Neural progenitor cell (in vitro differentiated cells): ENCODE measurements around the gene LIN9. TPM values are rescaled to one million over a fixed set of nuclear protein-coding genes. Genes with fewer than 3 reads are reported as not detected.
A peak's percentile ranks its signal among the peaks of the same experiment; 100 is the strongest.
"Not testable (repeated sequence)": the region's sequence is repeated elsewhere in the genome, so short reads cannot be mapped to it uniquely, and the experiment has no call there.

Experiments
- DNase-seq: peaks from one replicate; pipeline ENCODE4 v3.0.0-alpha.2; 2016; ENCODE audit warnings: low spot score
- H2AFZ ChIP-seq: fragments of 200-600 bp; sonication (generic); replicated peaks from 2 replicates; pipeline ENCODE4 v1.6.1; 2016; ENCODE audit warnings: antibody characterized with exemption
- H3F3A ChIP-seq: fragments of 200-600 bp; sonication (generic); 2 replicates; pipeline ENCODE4 v1.6.1; 2016; ENCODE audit warnings: antibody characterized with exemption, low read depth
- H3K27ac ChIP-seq: fragments of 200-600 bp; sonication (generic); 2 replicates; pipeline ENCODE4 v1.5.1; 2016; ENCODE audit warnings: mild to moderate bottlenecking
- H3K27me3 ChIP-seq: fragments of 200-600 bp; sonication (generic); 2 replicates; pipeline ENCODE4 v1.6.1; 2016; ENCODE audit warnings: mild to moderate bottlenecking, moderate library complexity
- H3K36me3 ChIP-seq: fragments of 200-600 bp; sonication (generic); 2 replicates; pipeline ENCODE4 v1.5.1; 2016
- H3K4me1 ChIP-seq: fragments of 200-600 bp; sonication (generic); 2 replicates; pipeline ENCODE4 v1.6.1; 2016; ENCODE audit warnings: mixed run types
- H3K4me2 ChIP-seq: fragments of 200-600 bp; sonication (generic); 2 replicates; pipeline ENCODE4 v1.6.1; 2016
- H3K4me3 ChIP-seq: fragments of 200-600 bp; sonication (generic); 2 replicates; pipeline ENCODE4 v1.5.1; 2016
- H3K79me2 ChIP-seq: fragments of 200-600 bp; sonication (generic); 2 replicates; pipeline ENCODE4 v1.6.1; 2016; ENCODE audit warnings: low read depth
- H3K9ac ChIP-seq: fragments of 200-600 bp; sonication (generic); 2 replicates; pipeline ENCODE4 v1.6.1; 2016
- H3K9me3 ChIP-seq: fragments of 200-600 bp; sonication (generic); 2 replicates; pipeline ENCODE4 v1.5.1; 2016; ENCODE audit warnings: low read depth
- H4K20me1 ChIP-seq: fragments of 200-600 bp; sonication (generic); 2 replicates; pipeline ENCODE4 v1.6.1; 2016; ENCODE audit warnings: low read depth
- H3K27ac Mint-ChIP-seq: 3 replicates; pipeline ENCODE4 v1.8.0; 2021; ENCODE audit warnings: mixed read lengths
- H3K27me3 Mint-ChIP-seq: 2 replicates; pipeline ENCODE4 v1.8.0; 2022; ENCODE audit warnings: low read depth, mild to moderate bottlenecking, inconsistent platforms, moderate library complexity, mixed read lengths; ENCODE audit not compliant: insufficient read depth
- H3K36me3 Mint-ChIP-seq: 3 replicates; pipeline ENCODE4 v1.8.0; 2021; ENCODE audit warnings: mixed read lengths
- H3K4me1 Mint-ChIP-seq: 3 replicates; pipeline ENCODE4 v1.8.0; 2021; ENCODE audit warnings: mixed read lengths
- H3K4me3 Mint-ChIP-seq: 3 replicates; pipeline ENCODE4 v1.8.0; 2021; ENCODE audit warnings: mild to moderate bottlenecking, moderate library complexity, mixed read lengths
- H3K9me3 Mint-ChIP-seq: 3 replicates; pipeline ENCODE4 v1.8.0; 2020; ENCODE audit warnings: mixed read lengths
- EZH2 ChIP-seq: fragments of 200-600 bp; sonication (generic); IDR thresholded peaks from 2 replicates; pipeline ENCODE4 v1.6.1; 2017; ENCODE audit warnings: antibody characterized with exemption, mild to moderate bottlenecking, moderate library complexity
- EZH2phosphoT487 ChIP-seq: fragments of 200-600 bp; sonication (generic); IDR thresholded peaks from 2 replicates; pipeline ENCODE4 v1.6.1; 2017; ENCODE audit warnings: antibody characterized with exemption
- total RNA-seq: library from RNA; depleted of rRNA; stranded (reverse); fragments of >200 nt; gene quantifications from 2 replicates; pipeline ENCODE4 v1.2.3, GENCODE V29; 2015; ENCODE audit warnings: low replicate concordance
- TF ChIP-seq, protein P1 (sequence below): fragments of 200-600 bp; sonication (generic); IDR thresholded peaks from 2 replicates; pipeline ENCODE4 v1.5.1; 2017; ENCODE audit warnings: antibody characterized with exemption, mild to moderate bottlenecking

The LIN9 gene
- total RNA-seq, 1 donor from 2014 or later, result 34.4 TPM

DNA sequence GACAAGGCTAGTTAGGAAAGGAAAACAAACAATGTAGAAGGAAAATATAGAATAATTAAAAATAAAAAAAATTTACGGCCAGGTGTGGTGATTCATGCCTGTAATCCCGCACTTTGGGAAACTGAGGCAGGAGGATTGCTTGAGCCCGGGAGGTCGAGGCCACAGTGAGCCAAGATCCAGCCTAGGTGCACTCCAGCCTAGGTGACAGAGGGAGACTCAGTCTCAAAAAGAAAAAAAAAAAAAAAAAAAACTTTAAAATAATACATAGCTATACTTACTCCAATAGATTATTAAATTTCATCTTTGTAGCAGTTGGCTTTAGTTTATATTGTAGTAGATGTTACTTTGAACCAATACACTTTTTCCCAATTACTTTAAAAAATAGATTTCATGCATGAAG is 32.0 kb downstream of the LIN9 start:
- no peaks in the 10 kb centered on the region for H3K9me3 Mint-ChIP-seq
- H3K36me3 Mint-ChIP-seq, result peaks cover 14% of the 10 kb centered on the region
- Histone ChIP-seq H3K27ac (no peak overlapping the region), H3K79me2 (no peaks in the 10 kb centered on the region), H3K36me3 (peaks cover 20% of the 10 kb centered on the region), H4K20me1 (no peaks in the 10 kb centered on the region), H3K4me1 (no peaks in the 10 kb centered on the region), H3F3A (peaks cover 6% of the 10 kb centered on the region), H2AFZ (no peak overlapping the region), H3K9ac (no peak overlapping the region), H3K9me3 (no peaks in the 10 kb centered on the region), H3K4me2 (no peak overlapping the region), H3K27me3 (no peaks in the 10 kb centered on the region), H3K4me3 (no peak overlapping the region)
- H3K4me1 Mint-ChIP-seq, result no peaks in the 10 kb centered on the region
- TF ChIP-seq EZH2, result no peak
- H3K4me3 Mint-ChIP-seq, result no peak overlapping the region
- no peak for DNase-seq
- H3K27ac Mint-ChIP-seq, result no peak overlapping the region
- H3K27me3 Mint-ChIP-seq, result no peaks in the 10 kb centered on the region

GRCh38 chr1:226276077-226276682 is 32.8 kb downstream of the LIN9 start:
- Histone ChIP-seq H3K36me3 (peaks cover 20% of the 10 kb centered on the region), H3F3A (peaks cover 6% of the 10 kb centered on the region), H3K79me2 (no peaks in the 10 kb centered on the region), H3K27ac (no peak overlapping the region), H3K27me3 (no peaks in the 10 kb centered on the region), H3K9ac (no peak overlapping the region), H3K9me3 (no peaks in the 10 kb centered on the region), H2AFZ (no peak overlapping the region), H3K4me1 (no peaks in the 10 kb centered on the region), H4K20me1 (no peaks in the 10 kb centered on the region), H3K4me2 (no peak overlapping the region), H3K4me3 (no peak overlapping the region)
- Mint-ChIP-seq H3K4me3 (no peak overlapping the region), H3K36me3 (peaks cover 14% of the 10 kb centered on the region), H3K27ac (no peak overlapping the region), H3K9me3 (no peaks in the 10 kb centered on the region), H3K27me3 (no peaks in the 10 kb centered on the region), H3K4me1 (no peaks in the 10 kb centered on the region)
- TF ChIP-seq EZH2 (no peak), EZH2phosphoT487 (no peak)
- TF ChIP-seq, protein P1, sequence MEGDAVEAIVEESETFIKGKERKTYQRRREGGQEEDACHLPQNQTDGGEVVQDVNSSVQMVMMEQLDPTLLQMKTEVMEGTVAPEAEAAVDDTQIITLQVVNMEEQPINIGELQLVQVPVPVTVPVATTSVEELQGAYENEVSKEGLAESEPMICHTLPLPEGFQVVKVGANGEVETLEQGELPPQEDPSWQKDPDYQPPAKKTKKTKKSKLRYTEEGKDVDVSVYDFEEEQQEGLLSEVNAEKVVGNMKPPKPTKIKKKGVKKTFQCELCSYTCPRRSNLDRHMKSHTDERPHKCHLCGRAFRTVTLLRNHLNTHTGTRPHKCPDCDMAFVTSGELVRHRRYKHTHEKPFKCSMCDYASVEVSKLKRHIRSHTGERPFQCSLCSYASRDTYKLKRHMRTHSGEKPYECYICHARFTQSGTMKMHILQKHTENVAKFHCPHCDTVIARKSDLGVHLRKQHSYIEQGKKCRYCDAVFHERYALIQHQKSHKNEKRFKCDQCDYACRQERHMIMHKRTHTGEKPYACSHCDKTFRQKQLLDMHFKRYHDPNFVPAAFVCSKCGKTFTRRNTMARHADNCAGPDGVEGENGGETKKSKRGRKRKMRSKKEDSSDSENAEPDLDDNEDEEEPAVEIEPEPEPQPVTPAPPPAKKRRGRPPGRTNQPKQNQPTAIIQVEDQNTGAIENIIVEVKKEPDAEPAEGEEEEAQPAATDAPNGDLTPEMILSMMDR, result no peak
- no peak for DNase-seq

DNA sequence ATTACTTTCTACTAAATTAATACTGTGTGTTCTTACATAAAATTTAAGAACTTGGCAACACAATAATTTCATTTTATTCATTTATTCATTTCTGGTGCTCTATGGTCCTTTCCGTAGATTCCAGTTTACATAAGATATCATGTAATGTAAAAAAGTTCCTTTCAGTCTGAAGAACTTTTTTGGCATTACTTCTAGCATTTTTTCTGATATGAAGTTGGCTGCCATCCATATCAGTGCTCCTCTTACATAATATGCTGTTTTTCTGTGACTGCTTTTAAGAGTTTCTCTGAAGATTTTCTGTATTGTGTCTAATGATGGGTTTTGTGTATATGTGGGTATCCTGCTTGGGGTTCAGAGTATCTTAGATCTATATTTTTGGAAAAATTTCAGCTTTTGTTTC is 34.8 kb downstream of the LIN9 start:
- no peak overlapping the region for H3K9ac ChIP-seq
- no peak overlapping the region for H3K4me3 Mint-ChIP-seq
- H3K27ac Mint-ChIP-seq, result no peak overlapping the region
- H2AFZ ChIP-seq, result no peak overlapping the region
- H3K4me1 ChIP-seq, result no peaks in the 10 kb centered on the region
- no peaks in the 10 kb centered on the region for H3K9me3 Mint-ChIP-seq
- no peak overlapping the region for H3K27ac ChIP-seq
- peaks cover 14% of the 10 kb centered on the region for H3K36me3 Mint-ChIP-seq
- peaks cover 6% of the 10 kb centered on the region for H3F3A ChIP-seq
- H3K4me1 Mint-ChIP-seq, result no peaks in the 10 kb centered on the region
- H3K4me2 ChIP-seq, result no peak overlapping the region
- H4K20me1 ChIP-seq, result no peaks in the 10 kb centered on the region
- TF ChIP-seq EZH2, result no peak
- no peak for TF ChIP-seq EZH2phosphoT487
- TF ChIP-seq, protein P1, result no peak
- no peaks in the 10 kb centered on the region for H3K9me3 ChIP-seq
- H3K27me3 ChIP-seq, result no peaks in the 10 kb centered on the region
- H3K27me3 Mint-ChIP-seq, result no peaks in the 10 kb centered on the region
- DNase-seq, result no peak
- peaks cover 20% of the 10 kb centered on the region for H3K36me3 ChIP-seq
- H3K4me3 ChIP-seq, result no peak overlapping the region
- H3K79me2 ChIP-seq, result no peaks in the 10 kb centered on the region

DNA sequence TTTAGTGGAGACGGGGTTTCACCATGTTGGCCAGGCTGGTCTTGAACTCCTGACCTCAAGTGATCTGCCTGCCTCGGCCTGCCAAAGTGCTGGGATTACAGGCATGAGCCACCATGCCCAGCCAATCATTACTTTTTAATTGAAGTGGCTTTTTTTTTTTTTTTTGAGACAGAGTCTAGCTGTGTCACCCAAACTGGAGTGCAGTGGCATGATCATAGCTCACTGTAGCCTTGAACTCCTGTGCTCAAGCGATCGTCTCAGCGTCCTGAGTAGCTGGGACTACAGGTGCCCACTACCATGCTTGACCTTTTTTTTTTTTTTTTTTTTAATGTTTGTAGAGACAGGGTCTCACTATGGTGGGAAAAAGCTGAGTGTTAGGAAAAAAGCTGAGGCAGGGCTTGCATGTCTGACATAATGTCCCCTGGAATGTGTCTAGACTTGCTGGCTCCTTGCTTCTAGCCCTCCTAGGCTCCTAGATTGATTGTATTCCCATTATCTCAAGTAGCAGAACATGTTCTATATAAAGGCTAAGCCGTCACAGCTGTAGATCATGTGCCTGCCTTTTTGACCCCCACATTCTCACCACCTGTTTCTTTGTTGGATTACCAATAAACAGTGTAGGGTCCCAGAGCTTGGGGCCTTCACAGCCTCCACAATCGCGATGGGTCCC is 36.6 kb downstream of the LIN9 start:
- not testable (repeated sequence) for H3K27ac ChIP-seq

More for the DNA sequence above, 36.6 kb downstream of the LIN9 start:
- not testable (repeated sequence) for H3K4me1 ChIP-seq, H3K9me3 Mint-ChIP-seq, H3K79me2 ChIP-seq, H3K9ac ChIP-seq, H3K27me3 ChIP-seq, H3K9me3 ChIP-seq, H3K27me3 Mint-ChIP-seq, H3F3A ChIP-seq, H3K4me1 Mint-ChIP-seq, H3K4me3 ChIP-seq, H3K4me3 Mint-ChIP-seq, H2AFZ ChIP-seq, H3K4me2 ChIP-seq, H4K20me1 ChIP-seq
- peak overlapping the region; percentile 12 for H3K27ac Mint-ChIP-seq
- H3K36me3 Mint-ChIP-seq, result peaks cover 17% of the 10 kb centered on the region
- peaks cover 20% of the 10 kb centered on the region for H3K36me3 ChIP-seq
- DNase-seq, result peak; percentile 2
